Effector memory CD8-positive, alpha-beta T cell (primary cell): ENCODE data around the gene CEBPE.
"Not testable (repeated sequence)": the region's sequence is repeated elsewhere in the genome, so short reads cannot be mapped to it uniquely, and the experiment has no call there.

ENCODE experiments used
- ATAC-seq: fragments of 150-1000 bp; cut with Tn5 transposase; replicated peaks from 2 replicates; pipeline ENCODE4 v1.10.0; 2021; ENCODE audit warnings: mild to moderate bottlenecking, moderate library complexity
- DNase-seq, 3 experiments: peaks; one replicate each; pipeline ENCODE4 v3.0.0; 2021
- H3K27ac Mint-ChIP-seq, 2 donors: one replicate each; pipeline ENCODE4 v1.8.0; 2022; ENCODE audit warnings: mild to moderate bottlenecking in 2 of 2, mixed read lengths in 2 of 2, moderate library complexity in 2 of 2
- H3K27me3 Mint-ChIP-seq, 2 donors: one replicate each; pipeline ENCODE4 v1.8.0; 2022; ENCODE audit warnings: mixed read lengths in 2 of 2
- H3K36me3 Mint-ChIP-seq: one replicate; pipeline ENCODE4 v1.8.0; 2022; ENCODE audit warnings: mild to moderate bottlenecking, moderate library complexity, mixed read lengths; ENCODE audit not compliant: insufficient read depth
- H3K4me1 Mint-ChIP-seq, 2 donors: one replicate each; pipeline ENCODE4 v1.8.0; 2022; ENCODE audit warnings: low read depth in 2 of 2, mixed read lengths in 2 of 2
- H3K4me3 Mint-ChIP-seq, 2 donors: one replicate each; pipeline ENCODE4 v1.8.0; 2022; ENCODE audit warnings: mild to moderate bottlenecking in 2 of 2, mixed read lengths in 2 of 2, moderate library complexity in 2 of 2
- H3K9me3 Mint-ChIP-seq, 2 donors: one replicate each; pipeline ENCODE4 v1.8.0; 2022; ENCODE audit warnings: mixed read lengths in 2 of 2

CEBPE gene

GRCh38 chr14:23112359-23113178 is 6.5 kb downstream of the CEBPE start:
- Mint-ChIP-seq H3K9me3 (no peaks in the 10 kb centered on the region), H3K4me3 (no peak overlapping the region), H3K4me1 (no peaks in the 10 kb centered on the region), H3K36me3 (no peaks in the 10 kb centered on the region), H3K27me3 (peaks cover 24 to 37% of the 10 kb centered on the region in 2 donors), H3K27ac (no peak overlapping the region)
- DNase-seq (no peak), ATAC-seq (no peak)

GRCh38 chr14:23110579-23111365 is 8.3 kb downstream of the CEBPE start:
- DNase-seq = no peak
- Mint-ChIP-seq H3K36me3 (no peaks in the 10 kb centered on the region), H3K4me1 (no peaks in the 10 kb centered on the region), H3K27ac (no peak overlapping the region), H3K9me3 (no peaks in the 10 kb centered on the region), H3K4me3 (no peak overlapping the region), H3K27me3 (peaks cover 13 to 19% of the 10 kb centered on the region in 2 donors)
- ATAC-seq = no peak

GRCh38 chr14:23109769-23110168 is 9.3 kb downstream of the CEBPE start:
- Mint-ChIP-seq H3K27me3 (peaks cover 14 to 16% of the 10 kb centered on the region in 2 donors), H3K4me1 (no peaks in the 10 kb centered on the region), H3K4me3 (no peak overlapping the region), H3K36me3 (no peaks in the 10 kb centered on the region), H3K27ac (no peak overlapping the region), H3K9me3 (no peaks in the 10 kb centered on the region)
- DNase-seq (no peak), ATAC-seq (no peak)

GRCh38 chr14:23108169-23108568 is 10.9 kb downstream of the CEBPE start:
- not testable (repeated sequence) for H3K27ac Mint-ChIP-seq, ATAC-seq, H3K4me1 Mint-ChIP-seq, H3K9me3 Mint-ChIP-seq, H3K4me3 Mint-ChIP-seq, DNase-seq, H3K36me3 Mint-ChIP-seq
- peaks cover 9 to 15% of the 10 kb centered on the region in 2 donors for H3K27me3 Mint-ChIP-seq

- not testable (repeated sequence) for H3K4me1 Mint-ChIP-seq, DNase-seq, ATAC-seq, H3K36me3 Mint-ChIP-seq, H3K9me3 Mint-ChIP-seq, H3K4me3 Mint-ChIP-seq, H3K27ac Mint-ChIP-seq
- peaks cover 9 to 15% of the 10 kb centered on the region in 2 donors for H3K27me3 Mint-ChIP-seq
Measured at GRCh38 chr14:23107620-23108019, 11.4 kb downstream of the CEBPE start.

- ATAC-seq = no peak
Measured at GRCh38 chr14:23106747-23107045, 12.4 kb downstream of the CEBPE start.

GRCh38 chr14:23105348-23105824 is 13.7 kb downstream of the CEBPE start:
- no peaks in the 10 kb centered on the region for H3K9me3 Mint-ChIP-seq
- no peak for DNase-seq
- H3K4me1 Mint-ChIP-seq = no peaks in the 10 kb centered on the region
- no peaks in the 10 kb centered on the region for H3K36me3 Mint-ChIP-seq
- ATAC-seq = no peak
- peaks cover 9 to 15% of the 10 kb centered on the region in 2 donors for H3K27me3 Mint-ChIP-seq
- H3K27ac Mint-ChIP-seq = no peak overlapping the region
- no peak overlapping the region for H3K4me3 Mint-ChIP-seq

More at GRCh38 chr14:23106747-23107045, 12.4 kb downstream of the CEBPE start:
- no peak for DNase-seq
- Mint-ChIP-seq H3K36me3 (no peaks in the 10 kb centered on the region), H3K4me1 (no peaks in the 10 kb centered on the region), H3K27me3 (peaks cover 9 to 15% of the 10 kb centered on the region in 2 donors), H3K27ac (no peak overlapping the region), H3K4me3 (no peak overlapping the region), H3K9me3 (no peaks in the 10 kb centered on the region)

- H3K4me3 Mint-ChIP-seq = no peak within 1 kb of the TSS
- peaks cover 3% of the 10 kb centered on the region for H3K36me3 Mint-ChIP-seq
- peaks cover 9 to 15% of the 10 kb centered on the region in 2 donors for H3K27me3 Mint-ChIP-seq
- DNase-seq (no peak), ATAC-seq (no peak)
- H3K27ac Mint-ChIP-seq = no peak within 1 kb of the TSS
- peaks cover 0 to under 1% of the 10 kb centered on the region in 2 donors for H3K4me1 Mint-ChIP-seq
- no peaks in the 10 kb centered on the region for H3K9me3 Mint-ChIP-seq
Measured at GRCh38 chr14:23104591-23105347, 14.3 kb downstream of the CEBPE start, which contains the start of gene CIROP. Gene CIROP (minus strand): TSS chr14:23104989. CDS start chr14:23104920, 69 bp downstream.

- peaks cover 4% of the 10 kb centered on the region for H3K36me3 Mint-ChIP-seq
- ATAC-seq (no peak), DNase-seq (no peak)
- H3K4me3 Mint-ChIP-seq = no peak overlapping the region
- H3K9me3 Mint-ChIP-seq = no peaks in the 10 kb centered on the region
- H3K27ac Mint-ChIP-seq = no peak overlapping the region
- H3K27me3 Mint-ChIP-seq = peaks cover 9 to 15% of the 10 kb centered on the region in 2 donors
- peaks cover 0 to 4% of the 10 kb centered on the region in 2 donors for H3K4me1 Mint-ChIP-seq
Measured at GRCh38 chr14:23104070-23104590, 14.9 kb downstream of the CEBPE start.

- no peak overlapping the region for H3K4me3 Mint-ChIP-seq
- H3K27ac Mint-ChIP-seq = no peak overlapping the region
- peaks cover 0 to 5% of the 10 kb centered on the region in 2 donors for H3K4me1 Mint-ChIP-seq
- ATAC-seq = no peak
- peaks cover 9 to 15% of the 10 kb centered on the region in 2 donors for H3K27me3 Mint-ChIP-seq
- no peaks in the 10 kb centered on the region for H3K9me3 Mint-ChIP-seq
- peaks cover 4% of the 10 kb centered on the region for H3K36me3 Mint-ChIP-seq
- no peak for DNase-seq
Measured at GRCh38 chr14:23103581-23103980, 15.5 kb downstream of the CEBPE start.

GRCh38 chr14:23102801-23103200 is 16.3 kb downstream of the CEBPE start:
- peaks cover 9 to 15% of the 10 kb centered on the region in 2 donors for H3K27me3 Mint-ChIP-seq
- H3K36me3 Mint-ChIP-seq = peaks cover 7% of the 10 kb centered on the region
- ATAC-seq (no peak), DNase-seq (no peak)
- no peak overlapping the region for H3K4me3 Mint-ChIP-seq
- H3K4me1 Mint-ChIP-seq = peaks cover 0 to 5% of the 10 kb centered on the region in 2 donors
- H3K9me3 Mint-ChIP-seq = no peaks in the 10 kb centered on the region
- no peak overlapping the region for H3K27ac Mint-ChIP-seq

- Mint-ChIP-seq H3K36me3 (peaks cover 7% of the 10 kb centered on the region), H3K9me3 (no peaks in the 10 kb centered on the region), H3K27ac (no peak overlapping the region), H3K27me3 (peaks cover 9 to 15% of the 10 kb centered on the region in 2 donors), H3K4me3 (no peak overlapping the region), H3K4me1 (peaks cover 6% of the 10 kb centered on the region in 2 donors)
- ATAC-seq (no peak), DNase-seq (no peak)
Measured at GRCh38 chr14:23101986-23102625, 16.9 kb downstream of the CEBPE start.
